HepG2 (cell line): ENCODE measurements around the gene PBX2. TPM values are rescaled to one million over a fixed set of nuclear protein-coding genes. Genes with fewer than 3 reads are reported as not detected.
A peak's percentile ranks its signal among the peaks of the same experiment; 100 is the strongest.

Source experiments
- BCL6 ChIP-seq: IDR thresholded peaks from 2 replicates; pipeline ENCODE4 v1.6.1; 2016; ENCODE audit warnings: missing genetic modification reagents, missing compliant biosample characterization
- JARID2 ChIP-seq: sonication (generic); formaldehyde crosslinking; IDR thresholded peaks from 2 replicates; pipeline ENCODE4 v1.8.1; 2023; ENCODE audit warnings: missing genetic modification reagents, inconsistent platforms; ENCODE audit not compliant: insufficient replicate concordance
- MTA3 ChIP-seq: sonication (generic); formaldehyde crosslinking; IDR thresholded peaks from 2 replicates; pipeline ENCODE4 v1.4.0; 2020; ENCODE audit warnings: missing genetic modification reagents
- NCOA5 ChIP-seq: sonication (generic); formaldehyde crosslinking; IDR thresholded peaks from 2 replicates; pipeline ENCODE4 v1.4.0; 2020; ENCODE audit warnings: missing genetic modification reagents
- RBFOX2 ChIP-seq: fragments of 200-400 bp; formaldehyde crosslinking; IDR thresholded peaks from 2 replicates; pipeline ENCODE4 v1.6.1; 2017; ENCODE audit warnings: low read depth, mild to moderate bottlenecking, low read length
- SCMH1 ChIP-seq: sonication (generic); formaldehyde crosslinking; IDR thresholded peaks from 2 replicates; pipeline ENCODE4 v1.9.0; 2021; ENCODE audit warnings: missing genetic modification reagents, mild to moderate bottlenecking, borderline replicate concordance
- SOX6 ChIP-seq, 2 experiments: fragments of 450-650 bp in 1 of 2; sonication (generic) in 1 of 2; formaldehyde crosslinking in 1 of 2; IDR thresholded peaks; 2 replicates each; pipeline versions ENCODE4 v1.4.0 to v1.6.1; 2017 to 2020; ENCODE audit warnings: antibody characterized with exemption in 1 of 2, mild to moderate bottlenecking in 1 of 2, missing genetic modification reagents in 1 of 2
- ZNF260 ChIP-seq: sonication (generic); formaldehyde crosslinking; IDR thresholded peaks from 2 replicates; pipeline ENCODE4 v1.4.0; 2020; ENCODE audit warnings: missing genetic modification reagents, low read depth, mild to moderate bottlenecking, borderline replicate concordance
- ZNF543 ChIP-seq: sonication (generic); formaldehyde crosslinking; IDR thresholded peaks from 2 replicates; pipeline ENCODE4 v1.4.0; 2020; ENCODE audit warnings: mild to moderate bottlenecking, missing genetic modification reagents
- ZNF558 ChIP-seq: sonication (generic); formaldehyde crosslinking; IDR thresholded peaks from 2 replicates; pipeline ENCODE4 v1.9.0; 2022; ENCODE audit warnings: mild to moderate bottlenecking, missing genetic modification reagents, borderline replicate concordance
- ZNF605 ChIP-seq: sonication (generic); formaldehyde crosslinking; IDR thresholded peaks from 2 replicates; pipeline ENCODE4 v1.8.0; 2022; ENCODE audit warnings: mild to moderate bottlenecking, missing genetic modification reagents
- ZNF7 ChIP-seq: IDR thresholded peaks from 2 replicates; pipeline ENCODE4 v1.6.1; 2016; ENCODE audit warnings: missing biosample characterization, missing genetic modification reagents
- ZNF788 ChIP-seq: sonication (generic); formaldehyde crosslinking; IDR thresholded peaks from 2 replicates; pipeline ENCODE4 v1.5.0; 2020; ENCODE audit warnings: mild to moderate bottlenecking, missing genetic modification reagents, borderline replicate concordance
- ZZZ3 ChIP-seq: sonication (generic); formaldehyde crosslinking; IDR thresholded peaks from 2 replicates; pipeline ENCODE4 v1.4.0; 2020; ENCODE audit warnings: missing genetic modification reagents, mild to moderate bottlenecking, borderline replicate concordance
- polyA plus RNA-seq, 8 experiments: library from polyadenylated mRNA; depleted of rRNA in 3 of 8; stranded (reverse) in 7 of 8; unstranded in 1 of 8; fragments of >200 nt; fragmentation: Illumina TruSeq in 4 of 8; extraction: Trizol in 4 of 8; gene quantifications; 2 replicates each; pipeline versions ENCODE4 v1.2.1 to v1.2.3, GENCODE V29; 2011 to 2016; ENCODE audit warnings: low read depth in 4 of 8, missing spikeins in 1 of 8, mixed read lengths in 1 of 8; ENCODE audit not compliant: insufficient read depth in 1 of 8
- total RNA-seq, 5 experiments: library from RNA; depleted of rRNA; stranded (reverse); fragments of >200 nt; fragmentation: Illumina TruSeq; extraction: Trizol; gene quantifications; 2 replicates each; pipeline ENCODE4 v1.2.3, GENCODE V29; 2016; ENCODE audit warnings: low read depth in 1 of 5
- TF ChIP-seq, protein P1 (sequence below): sonication (generic); formaldehyde crosslinking; IDR thresholded peaks from 2 replicates; pipeline ENCODE4 v1.5.1; 2020; ENCODE audit warnings: missing genetic modification reagents, mild to moderate bottlenecking, borderline replicate concordance
- TF ChIP-seq, protein P2 (sequence below): sonication (generic); formaldehyde crosslinking; IDR thresholded peaks from 2 replicates; pipeline ENCODE4 v1.4.0; 2020; ENCODE audit warnings: missing genetic modification reagents
- TF ChIP-seq, protein P3 (sequence below): sonication (generic); formaldehyde crosslinking; IDR thresholded peaks from 2 replicates; pipeline ENCODE4 v1.5.1; 2020; ENCODE audit warnings: missing genetic modification reagents, mild to moderate bottlenecking, borderline replicate concordance
- TF ChIP-seq, protein P4 (sequence below): sonication (generic); formaldehyde crosslinking; IDR thresholded peaks from 2 replicates; pipeline ENCODE4 v1.4.0; 2020; ENCODE audit warnings: mild to moderate bottlenecking, missing genetic modification reagents
- TF ChIP-seq, protein P5 (sequence below): sonication (generic); formaldehyde crosslinking; IDR thresholded peaks from 2 replicates; pipeline ENCODE4 v1.4.0; 2020; ENCODE audit warnings: missing genetic modification reagents, low read depth, mild to moderate bottlenecking, borderline replicate concordance

The PBX2 gene
- total and polyA plus RNA-seq, 2 of the 13 experiments (the other 11 are each of a cell fraction or from before 2014, with no cell fraction given): 42.3 to 77.8 TPM

DNA sequence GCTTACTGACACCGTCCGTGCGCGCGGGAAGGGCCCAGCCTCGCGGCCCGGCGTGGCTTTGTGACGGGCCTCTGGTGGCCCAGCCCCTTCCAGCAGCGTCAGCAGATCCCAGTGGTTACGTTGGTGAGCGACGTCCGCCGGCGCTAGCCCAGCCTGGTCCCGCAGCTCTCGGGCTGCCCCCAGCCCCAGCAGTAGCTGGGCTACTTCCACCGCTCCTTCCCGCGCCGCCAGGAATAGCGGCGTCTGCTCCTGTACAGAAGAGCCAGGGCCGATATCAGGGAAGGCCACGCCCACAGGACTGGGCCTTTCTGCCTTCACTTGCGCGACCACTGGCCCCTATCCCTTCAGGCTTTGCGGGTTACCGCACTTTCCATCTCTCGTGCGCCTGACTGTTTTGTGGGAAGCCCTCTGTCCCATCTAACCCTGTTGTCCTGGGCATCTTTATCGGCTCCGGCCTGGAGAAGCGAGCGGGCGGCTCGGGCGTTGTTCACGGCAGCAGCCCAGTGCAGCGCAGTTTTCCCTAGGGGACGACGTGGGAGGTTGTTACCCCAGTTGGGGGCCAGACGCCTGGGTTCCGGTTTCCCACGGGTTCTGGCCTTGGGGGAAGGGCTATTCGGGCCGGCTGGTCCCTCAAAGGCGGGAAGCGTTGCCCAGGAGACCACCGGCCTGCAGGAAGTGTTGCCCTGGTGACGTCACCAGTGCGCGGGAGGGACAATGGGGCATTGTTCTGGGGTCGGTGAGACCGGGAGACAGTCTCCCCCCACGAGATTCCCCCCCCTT, 6.1 kb upstream of the PBX2 start (continued):
- TF ChIP-seq, protein P1, sequence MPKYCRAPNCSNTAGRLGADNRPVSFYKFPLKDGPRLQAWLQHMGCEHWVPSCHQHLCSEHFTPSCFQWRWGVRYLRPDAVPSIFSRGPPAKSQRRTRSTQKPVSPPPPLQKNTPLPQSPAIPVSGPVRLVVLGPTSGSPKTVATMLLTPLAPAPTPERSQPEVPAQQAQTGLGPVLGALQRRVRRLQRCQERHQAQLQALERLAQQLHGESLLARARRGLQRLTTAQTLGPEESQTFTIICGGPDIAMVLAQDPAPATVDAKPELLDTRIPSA (CRISPR knock-in tag): no peak
- peak; percentile 95 for TF ChIP-seq ZNF605 (CRISPR knock-in tag)
- TF ChIP-seq ZNF558 (CRISPR knock-in tag): no peak; the same call in 1 of the 2 replicates
- no peak for TF ChIP-seq SCMH1 (CRISPR knock-in tag)
- TF ChIP-seq, protein P2, sequence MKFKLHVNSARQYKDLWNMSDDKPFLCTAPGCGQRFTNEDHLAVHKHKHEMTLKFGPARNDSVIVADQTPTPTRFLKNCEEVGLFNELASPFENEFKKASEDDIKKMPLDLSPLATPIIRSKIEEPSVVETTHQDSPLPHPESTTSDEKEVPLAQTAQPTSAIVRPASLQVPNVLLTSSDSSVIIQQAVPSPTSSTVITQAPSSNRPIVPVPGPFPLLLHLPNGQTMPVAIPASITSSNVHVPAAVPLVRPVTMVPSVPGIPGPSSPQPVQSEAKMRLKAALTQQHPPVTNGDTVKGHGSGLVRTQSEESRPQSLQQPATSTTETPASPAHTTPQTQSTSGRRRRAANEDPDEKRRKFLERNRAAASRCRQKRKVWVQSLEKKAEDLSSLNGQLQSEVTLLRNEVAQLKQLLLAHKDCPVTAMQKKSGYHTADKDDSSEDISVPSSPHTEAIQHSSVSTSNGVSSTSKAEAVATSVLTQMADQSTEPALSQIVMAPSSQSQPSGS (CRISPR knock-in tag): peak; percentile 81
- TF ChIP-seq, protein P3, sequence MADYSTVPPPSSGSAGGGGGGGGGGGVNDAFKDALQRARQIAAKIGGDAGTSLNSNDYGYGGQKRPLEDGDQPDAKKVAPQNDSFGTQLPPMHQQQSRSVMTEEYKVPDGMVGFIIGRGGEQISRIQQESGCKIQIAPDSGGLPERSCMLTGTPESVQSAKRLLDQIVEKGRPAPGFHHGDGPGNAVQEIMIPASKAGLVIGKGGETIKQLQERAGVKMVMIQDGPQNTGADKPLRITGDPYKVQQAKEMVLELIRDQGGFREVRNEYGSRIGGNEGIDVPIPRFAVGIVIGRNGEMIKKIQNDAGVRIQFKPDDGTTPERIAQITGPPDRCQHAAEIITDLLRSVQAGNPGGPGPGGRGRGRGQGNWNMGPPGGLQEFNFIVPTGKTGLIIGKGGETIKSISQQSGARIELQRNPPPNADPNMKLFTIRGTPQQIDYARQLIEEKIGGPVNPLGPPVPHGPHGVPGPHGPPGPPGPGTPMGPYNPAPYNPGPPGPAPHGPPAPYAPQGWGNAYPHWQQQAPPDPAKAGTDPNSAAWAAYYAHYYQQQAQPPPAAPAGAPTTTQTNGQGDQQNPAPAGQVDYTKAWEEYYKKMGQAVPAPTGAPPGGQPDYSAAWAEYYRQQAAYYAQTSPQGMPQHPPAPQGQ: no peak
- TF ChIP-seq, protein P4, sequence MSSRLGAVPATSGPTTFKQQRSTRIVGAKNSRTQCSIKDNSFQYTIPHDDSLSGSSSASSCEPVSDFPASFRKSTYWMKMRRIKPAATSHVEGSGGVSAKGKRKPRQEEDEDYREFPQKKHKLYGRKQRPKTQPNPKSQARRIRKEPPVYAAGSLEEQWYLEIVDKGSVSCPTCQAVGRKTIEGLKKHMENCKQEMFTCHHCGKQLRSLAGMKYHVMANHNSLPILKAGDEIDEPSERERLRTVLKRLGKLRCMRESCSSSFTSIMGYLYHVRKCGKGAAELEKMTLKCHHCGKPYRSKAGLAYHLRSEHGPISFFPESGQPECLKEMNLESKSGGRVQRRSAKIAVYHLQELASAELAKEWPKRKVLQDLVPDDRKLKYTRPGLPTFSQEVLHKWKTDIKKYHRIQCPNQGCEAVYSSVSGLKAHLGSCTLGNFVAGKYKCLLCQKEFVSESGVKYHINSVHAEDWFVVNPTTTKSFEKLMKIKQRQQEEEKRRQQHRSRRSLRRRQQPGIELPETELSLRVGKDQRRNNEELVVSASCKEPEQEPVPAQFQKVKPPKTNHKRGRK (CRISPR knock-in tag): 0 out of 2 replicates have a peak, but pooled peaks have one; percentile 70
- no peak for TF ChIP-seq MTA3 (CRISPR knock-in tag)
- no peak for TF ChIP-seq ZNF260 (CRISPR knock-in tag)
- TF ChIP-seq ZNF543 (CRISPR knock-in tag): peak; percentile 96
- peak; percentile 93; the same call in 1 of the 2 replicates for TF ChIP-seq ZZZ3 (CRISPR knock-in tag)
- no peak for TF ChIP-seq SOX6 (IDR thresholded peaks at IDR 0.05)
- peak; percentile 97 for TF ChIP-seq SOX6 (CRISPR knock-in tag; IDR thresholded peaks at IDR 0.05)
- peak; percentile 3 for TF ChIP-seq BCL6
- peak; percentile 8; the same call in 1 of the 2 replicates for TF ChIP-seq ZNF788 (CRISPR knock-in tag)
- TF ChIP-seq RBFOX2: peak; percentile 98
- TF ChIP-seq ZNF7 (CRISPR knock-in tag): no peak
- TF ChIP-seq JARID2 (CRISPR knock-in tag): no peak
- TF ChIP-seq NCOA5 (CRISPR knock-in tag): peak; percentile 92; the same call in 1 of the 2 replicates
- TF ChIP-seq, protein P5, sequence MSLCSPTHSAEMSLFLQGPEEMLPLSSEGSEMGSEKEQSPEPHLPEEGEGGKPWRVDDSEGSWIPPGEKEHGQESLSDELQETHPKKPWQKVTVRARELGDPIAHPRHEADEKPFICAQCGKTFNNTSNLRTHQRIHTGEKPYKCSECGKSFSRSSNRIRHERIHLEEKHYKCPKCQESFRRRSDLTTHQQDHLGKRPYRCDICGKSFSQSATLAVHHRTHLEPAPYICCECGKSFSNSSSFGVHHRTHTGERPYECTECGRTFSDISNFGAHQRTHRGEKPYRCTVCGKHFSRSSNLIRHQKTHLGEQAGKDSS (CRISPR knock-in tag): peak; percentile 72; the same call in 1 of the 2 replicates
